Right lobe of liver (tissue), 6 donors: ENCODE results near the gene HCN4. TPM values are rescaled to one million over a fixed set of nuclear protein-coding genes. Genes with fewer than 3 reads are reported as not detected.
A peak's percentile ranks its signal among the peaks of the same experiment; 100 is the strongest.

Experiments
- ATAC-seq, 4 donors: fragments of 200-7000 bp; cut with Tn5 transposase; one replicate each; pipeline ENCODE4 v1.9.1; 2020; ENCODE audit warnings: mild to moderate bottlenecking in 4 of 4, moderate library complexity in 4 of 4
- DNase-seq, 3 donors: peaks; one replicate each; pipeline ENCODE4 v3.0.0-alpha.2; 2020
- H3K27ac ChIP-seq, 3 donors: fragments of 200-600 bp; one replicate each; pipeline ENCODE4 v1.8.0; 2022
- H3K27me3 ChIP-seq, 2 donors: fragments of 200-600 bp; one replicate each; pipeline ENCODE4 v1.8.0; 2022
- H3K36me3 ChIP-seq, 4 donors: fragments of 200-600 bp; sonication (generic) in 1 of 4; one replicate each; pipeline versions ENCODE4 v1.5.1 to v1.8.0; 2017 to 2022; ENCODE audit warnings: control low read depth in 1 of 4
- H3K4me1 ChIP-seq, 4 donors: fragments of 200-600 bp; sonication (generic) in 1 of 4; one replicate each; pipeline versions ENCODE4 v1.5.1 to v1.8.0; 2017 to 2022; ENCODE audit warnings: control low read depth in 1 of 4
- H3K4me3 ChIP-seq, 3 donors: fragments of 200-600 bp; one replicate each; pipeline ENCODE4 v1.8.0; 2022
- H3K9me3 ChIP-seq, 4 donors: fragments of 200-600 bp; sonication (generic) in 1 of 4; one replicate each; pipeline versions ENCODE4 v1.5.1 to v1.8.0; 2017 to 2022; ENCODE audit warnings: control low read depth in 1 of 4
- CTCF ChIP-seq, 4 donors: fragments of 200-600 bp in 3 of 4; fragments of 450-650 bp in 1 of 4; IDR thresholded peaks; one replicate each; pipeline versions ENCODE4 v1.5.1 to v1.8.0; 2016 to 2022; ENCODE audit warnings: antibody characterized with exemption in 4 of 4, mild to moderate bottlenecking in 2 of 4
- POLR2A ChIP-seq: fragments of 450-650 bp; IDR thresholded peaks from one replicate; pipeline ENCODE4 v1.6.1; 2017; ENCODE audit warnings: antibody characterized with exemption, mild to moderate bottlenecking
- WGBS: methylation state at CpG from one replicate; pipeline ENCODE4 v1.1.6; 2018; ENCODE audit warnings: low coverage, low lambda C conversion rate; ENCODE audit not compliant: insufficient coverage; ENCODE audit errors: missing lambda C conversion rate; 5-methylcytosine and 5-hydroxymethylcytosine counted together
- intact Hi-C, 2 donors: fragments of 100-400 bp; cut with DNase I; formaldehyde crosslinking; loops; one replicate each; pipeline versions ENCODE4 v1.11.2 to v1.14.1; 2022
- total RNA-seq, 6 experiments: library from RNA; depleted of rRNA in 2 of 6; stranded (reverse); fragments of >200 nt in 2 of 6; fragmentation: NEBNext Ultra II Directional in 3 of 6; extraction: Animal tissue kit (Norgen Biotek cat#: 25700) in 3 of 6; gene quantifications; one replicate each; pipeline versions ENCODE4 v1.1.0 to v1.2.4, GENCODE V29; 2016 to 2023
- donor health status: DM: no; HTN: yes; CAD: no.
- donor health status: DM: no; HTN: no; CAD: no.
- donor health status: DM: no; HTN: no; CAD: no.
- donor health status: DM: no; HTN: yes; CAD: no.
- donor health status: DM: no; HTN: yes; CAD: no.

HCN4 gene
- total RNA-seq, 6 experiments from 2014 or later, result 0.06 TPM; not detected in 5

GRCh38 chr15:73329501-73330200, 39.1 kb downstream of the HCN4 start:
- H3K27me3 ChIP-seq, result no peaks in the 10 kb centered on the region
- no peaks in the 10 kb centered on the region for H3K4me1 ChIP-seq
- DNase-seq (peak in 2 of 3 donors; percentile 14 to 36), ATAC-seq (no peak)
- H3K27ac ChIP-seq, result no peak overlapping the region
- no peaks in the 10 kb centered on the region for H3K36me3 ChIP-seq
- 80% methylated on average over 1 of the region's 21 CpGs for WGBS
- intact Hi-C loops, result no loop called here
- no peaks in the 10 kb centered on the region for H3K9me3 ChIP-seq
- no peak for TF ChIP-seq POLR2A
- TF ChIP-seq CTCF (IDR thresholded peaks at IDR 0.05), result no peak
- H3K4me3 ChIP-seq, result no peak overlapping the region

- Histone ChIP-seq H3K9me3 (no peaks in the 10 kb centered on the region), H3K4me1 (no peaks in the 10 kb centered on the region), H3K27me3 (no peaks in the 10 kb centered on the region), H3K36me3 (no peaks in the 10 kb centered on the region), H3K27ac (no peak overlapping the region), H3K4me3 (no peak overlapping the region)
- no peak for ATAC-seq
- DNase-seq, result peak in 2 of 3 donors; percentile 10 to 34
- TF ChIP-seq CTCF (IDR thresholded peaks at IDR 0.05), result no peak
- TF ChIP-seq POLR2A, result no peak
- 77% methylated on average over 10 of the region's 10 CpGs for WGBS
- intact Hi-C loops, result no loop called here
These were observed 39.8 kb downstream of the HCN4 start for GRCh38 chr15:73328981-73329380.

- ATAC-seq (no peak), DNase-seq (peak in 2 of 3 donors; percentile 6 to 25)
- Histone ChIP-seq H3K27me3 (no peaks in the 10 kb centered on the region), H3K9me3 (no peaks in the 10 kb centered on the region), H3K27ac (no peak overlapping the region), H3K36me3 (no peaks in the 10 kb centered on the region), H3K4me3 (no peak overlapping the region), H3K4me1 (no peaks in the 10 kb centered on the region)
- intact Hi-C loops, result no loop called here
- TF ChIP-seq CTCF (IDR thresholded peaks at IDR 0.05), result no peak
- no peak for TF ChIP-seq POLR2A
- WGBS, result 69% methylated on average over 4 of the region's 12 CpGs
These were observed 40.5 kb downstream of the HCN4 start for GRCh38 chr15:73328149-73328820.

- Histone ChIP-seq H3K4me3 (no peak overlapping the region), H3K9me3 (no peaks in the 10 kb centered on the region), H3K4me1 (no peaks in the 10 kb centered on the region), H3K27me3 (no peaks in the 10 kb centered on the region), H3K27ac (no peak overlapping the region), H3K36me3 (no peaks in the 10 kb centered on the region)
- intact Hi-C loops, result no loop called here
- ATAC-seq (no peak), DNase-seq (peak in 2 of 3 donors; percentile 3 to 15)
- TF ChIP-seq POLR2A (no peak), CTCF (IDR thresholded peaks at IDR 0.05) (no peak)
- WGBS, result 30% methylated on average over 2 of the region's 4 CpGs
These were observed 42.6 kb downstream of the HCN4 start for GRCh38 chr15:73326157-73326556.
